ENCODE measurements around the gene NUP210L.
A peak's percentile ranks its signal among the peaks of the same experiment; 100 is the strongest.

Gene NUP210L

DNA sequence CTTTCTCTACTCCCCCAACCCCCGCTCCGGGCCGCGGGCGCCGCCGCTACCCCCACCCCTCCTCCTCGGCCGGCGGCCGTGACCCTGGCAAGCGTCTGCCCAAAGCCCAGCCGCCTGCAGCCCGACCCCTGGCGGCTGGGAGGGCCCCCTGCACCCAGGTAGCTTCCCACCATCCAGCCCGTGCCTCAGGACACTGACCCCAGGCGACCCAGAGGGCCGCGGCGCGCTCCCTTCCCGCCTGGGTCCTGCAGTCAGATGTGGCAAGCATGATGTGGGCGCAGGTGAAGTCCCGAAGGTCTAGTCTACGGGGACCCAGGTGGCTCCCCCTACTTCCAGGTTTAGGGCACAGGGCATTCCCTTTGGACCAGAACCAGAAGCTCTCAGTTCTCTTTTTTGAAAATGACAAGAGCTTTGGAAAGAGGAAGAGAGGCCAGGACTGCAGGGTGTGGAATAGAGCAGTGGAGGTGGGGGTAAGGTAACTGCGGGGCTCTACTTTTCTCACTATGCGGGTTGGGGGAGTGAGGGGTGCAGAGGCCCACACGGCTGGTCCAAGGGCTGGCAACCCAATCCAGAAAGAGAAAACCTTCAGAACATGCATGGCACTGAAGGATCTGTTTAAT is 208.1 kb downstream of the NUP210L start, which contains the start of gene DENND4B (continued):
- TF ChIP-seq ZNF155 (tag by site-specific recombination; IDR thresholded peaks at IDR 0.05) (no peak), ZFP69B (tag by site-specific recombination; IDR thresholded peaks at IDR 0.05) (no peak; the same call in 1 of the 2 replicates), ZFHX2 (tag by site-specific recombination; conservative IDR thresholded peaks at IDR 0.05) (no peak), ZNF843 (tag by site-specific recombination; IDR thresholded peaks at IDR 0.05) (peak; percentile 30; the same call in 1 of the 2 replicates), ATF2 (tag by site-specific recombination; IDR thresholded peaks at IDR 0.05; ENCODE audit: low read depth) (no peak), SALL2 (tag by site-specific recombination; IDR thresholded peaks at IDR 0.05; ENCODE audit: borderline replicate concordance) (no peak), KLF17 (tag by site-specific recombination; IDR thresholded peaks at IDR 0.05) (peak; percentile 63; the same call in 1 of the 2 replicates), ZNF473 (tag by site-specific recombination; IDR thresholded peaks at IDR 0.05) (no peak), KLF10 (tag by site-specific recombination; IDR thresholded peaks at IDR 0.05) (no peak), PRDM1 (tag by site-specific recombination; IDR thresholded peaks at IDR 0.05) (no peak), ZNF701 (tag by site-specific recombination; IDR thresholded peaks at IDR 0.05) (no peak), ZNF514 (tag by site-specific recombination; IDR thresholded peaks at IDR 0.05) (no peak), ZNF274 (IDR thresholded peaks at IDR 0.05; ENCODE audit: low read length) (no peak), ZNF274 (tag by site-specific recombination; IDR thresholded peaks at IDR 0.05; ENCODE audit: borderline replicate concordance) (no peak), ZNF423 (tag by site-specific recombination; IDR thresholded peaks at IDR 0.05) (no peak), PRDM2 (tag by site-specific recombination; IDR thresholded peaks at IDR 0.05; ENCODE audit: borderline replicate concordance) (no peak), ZNF157 (tag by site-specific recombination; IDR thresholded peaks at IDR 0.05) (no peak), SP2 (tag by site-specific recombination; IDR thresholded peaks at IDR 0.05) (no peak; the same call in 1 of the 2 replicates)
- TF ChIP-seq, protein P1, sequence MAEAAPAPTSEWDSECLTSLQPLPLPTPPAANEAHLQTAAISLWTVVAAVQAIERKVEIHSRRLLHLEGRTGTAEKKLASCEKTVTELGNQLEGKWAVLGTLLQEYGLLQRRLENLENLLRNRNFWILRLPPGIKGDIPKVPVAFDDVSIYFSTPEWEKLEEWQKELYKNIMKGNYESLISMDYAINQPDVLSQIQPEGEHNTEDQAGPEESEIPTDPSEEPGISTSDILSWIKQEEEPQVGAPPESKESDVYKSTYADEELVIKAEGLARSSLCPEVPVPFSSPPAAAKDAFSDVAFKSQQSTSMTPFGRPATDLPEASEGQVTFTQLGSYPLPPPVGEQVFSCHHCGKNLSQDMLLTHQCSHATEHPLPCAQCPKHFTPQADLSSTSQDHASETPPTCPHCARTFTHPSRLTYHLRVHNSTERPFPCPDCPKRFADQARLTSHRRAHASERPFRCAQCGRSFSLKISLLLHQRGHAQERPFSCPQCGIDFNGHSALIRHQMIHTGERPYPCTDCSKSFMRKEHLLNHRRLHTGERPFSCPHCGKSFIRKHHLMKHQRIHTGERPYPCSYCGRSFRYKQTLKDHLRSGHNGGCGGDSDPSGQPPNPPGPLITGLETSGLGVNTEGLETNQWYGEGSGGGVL (tag by site-specific recombination; IDR thresholded peaks at IDR 0.05), result peak; percentile 61
- TF ChIP-seq, protein P2, sequence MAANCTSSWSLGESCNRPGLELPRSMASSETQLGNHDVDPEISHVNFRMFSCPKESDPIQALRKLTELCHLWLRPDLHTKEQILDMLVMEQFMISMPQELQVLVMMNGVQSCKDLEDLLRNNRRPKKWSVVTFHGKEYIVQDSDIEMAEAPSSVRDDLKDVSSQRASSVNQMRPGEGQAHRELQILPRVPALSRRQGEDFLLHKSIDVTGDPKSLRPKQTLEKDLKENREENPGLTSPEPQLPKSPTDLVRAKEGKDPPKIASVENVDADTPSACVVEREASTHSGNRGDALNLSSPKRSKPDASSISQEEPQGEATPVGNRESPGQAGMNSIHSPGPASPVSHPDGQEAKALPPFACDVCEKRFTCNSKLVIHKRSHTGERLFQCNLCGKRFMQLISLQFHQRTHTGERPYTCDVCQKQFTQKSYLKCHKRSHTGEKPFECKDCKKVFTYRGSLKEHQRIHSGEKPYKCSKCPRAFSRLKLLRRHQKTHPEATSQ (tag by site-specific recombination; IDR thresholded peaks at IDR 0.05), result no peak
- TF ChIP-seq, protein P3, sequence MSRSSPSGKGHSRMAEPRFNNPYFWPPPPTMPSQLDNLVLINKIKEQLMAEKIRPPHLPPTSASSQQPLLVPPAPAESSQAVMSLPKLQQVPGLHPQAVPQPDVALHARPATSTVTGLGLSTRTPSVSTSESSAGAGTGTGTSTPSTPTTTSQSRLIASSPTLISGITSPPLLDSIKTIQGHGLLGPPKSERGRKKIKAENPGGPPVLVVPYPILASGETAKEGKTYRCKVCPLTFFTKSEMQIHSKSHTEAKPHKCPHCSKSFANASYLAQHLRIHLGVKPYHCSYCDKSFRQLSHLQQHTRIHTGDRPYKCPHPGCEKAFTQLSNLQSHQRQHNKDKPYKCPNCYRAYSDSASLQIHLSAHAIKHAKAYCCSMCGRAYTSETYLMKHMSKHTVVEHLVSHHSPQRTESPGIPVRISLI (tag by site-specific recombination; IDR thresholded peaks at IDR 0.05), result no peak
- TF ChIP-seq, protein P4, sequence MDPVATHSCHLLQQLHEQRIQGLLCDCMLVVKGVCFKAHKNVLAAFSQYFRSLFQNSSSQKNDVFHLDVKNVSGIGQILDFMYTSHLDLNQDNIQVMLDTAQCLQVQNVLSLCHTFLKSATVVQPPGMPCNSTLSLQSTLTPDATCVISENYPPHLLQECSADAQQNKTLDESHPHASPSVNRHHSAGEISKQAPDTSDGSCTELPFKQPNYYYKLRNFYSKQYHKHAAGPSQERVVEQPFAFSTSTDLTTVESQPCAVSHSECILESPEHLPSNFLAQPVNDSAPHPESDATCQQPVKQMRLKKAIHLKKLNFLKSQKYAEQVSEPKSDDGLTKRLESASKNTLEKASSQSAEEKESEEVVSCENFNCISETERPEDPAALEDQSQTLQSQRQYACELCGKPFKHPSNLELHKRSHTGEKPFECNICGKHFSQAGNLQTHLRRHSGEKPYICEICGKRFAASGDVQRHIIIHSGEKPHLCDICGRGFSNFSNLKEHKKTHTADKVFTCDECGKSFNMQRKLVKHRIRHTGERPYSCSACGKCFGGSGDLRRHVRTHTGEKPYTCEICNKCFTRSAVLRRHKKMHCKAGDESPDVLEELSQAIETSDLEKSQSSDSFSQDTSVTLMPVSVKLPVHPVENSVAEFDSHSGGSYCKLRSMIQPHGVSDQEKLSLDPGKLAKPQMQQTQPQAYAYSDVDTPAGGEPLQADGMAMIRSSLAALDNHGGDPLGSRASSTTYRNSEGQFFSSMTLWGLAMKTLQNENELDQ (tag by site-specific recombination; IDR thresholded peaks at IDR 0.05; ENCODE audit: low read depth), result no peak
- TF ChIP-seq, protein P5, sequence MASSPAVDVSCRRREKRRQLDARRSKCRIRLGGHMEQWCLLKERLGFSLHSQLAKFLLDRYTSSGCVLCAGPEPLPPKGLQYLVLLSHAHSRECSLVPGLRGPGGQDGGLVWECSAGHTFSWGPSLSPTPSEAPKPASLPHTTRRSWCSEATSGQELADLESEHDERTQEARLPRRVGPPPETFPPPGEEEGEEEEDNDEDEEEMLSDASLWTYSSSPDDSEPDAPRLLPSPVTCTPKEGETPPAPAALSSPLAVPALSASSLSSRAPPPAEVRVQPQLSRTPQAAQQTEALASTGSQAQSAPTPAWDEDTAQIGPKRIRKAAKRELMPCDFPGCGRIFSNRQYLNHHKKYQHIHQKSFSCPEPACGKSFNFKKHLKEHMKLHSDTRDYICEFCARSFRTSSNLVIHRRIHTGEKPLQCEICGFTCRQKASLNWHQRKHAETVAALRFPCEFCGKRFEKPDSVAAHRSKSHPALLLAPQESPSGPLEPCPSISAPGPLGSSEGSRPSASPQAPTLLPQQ (tag by site-specific recombination; IDR thresholded peaks at IDR 0.05), result peak; percentile 39
